ENCODE measurements around the gene PYCR2.
"Not testable (repeated sequence)": the region's sequence is repeated elsewhere in the genome, so short reads cannot be mapped to it uniquely, and the experiment has no call there.

PYCR2 gene

GRCh38 chr1:225941187-225941941 lies 17.3 kb upstream of the PYCR2 start, which contains the start of gene LEFTY2:
Gene LEFTY2, minus strand, starts transcription at chr1:225941220. Its CDS starts 80 bp downstream, at chr1:225941140.
- DNase-seq, result no peak

DNA sequence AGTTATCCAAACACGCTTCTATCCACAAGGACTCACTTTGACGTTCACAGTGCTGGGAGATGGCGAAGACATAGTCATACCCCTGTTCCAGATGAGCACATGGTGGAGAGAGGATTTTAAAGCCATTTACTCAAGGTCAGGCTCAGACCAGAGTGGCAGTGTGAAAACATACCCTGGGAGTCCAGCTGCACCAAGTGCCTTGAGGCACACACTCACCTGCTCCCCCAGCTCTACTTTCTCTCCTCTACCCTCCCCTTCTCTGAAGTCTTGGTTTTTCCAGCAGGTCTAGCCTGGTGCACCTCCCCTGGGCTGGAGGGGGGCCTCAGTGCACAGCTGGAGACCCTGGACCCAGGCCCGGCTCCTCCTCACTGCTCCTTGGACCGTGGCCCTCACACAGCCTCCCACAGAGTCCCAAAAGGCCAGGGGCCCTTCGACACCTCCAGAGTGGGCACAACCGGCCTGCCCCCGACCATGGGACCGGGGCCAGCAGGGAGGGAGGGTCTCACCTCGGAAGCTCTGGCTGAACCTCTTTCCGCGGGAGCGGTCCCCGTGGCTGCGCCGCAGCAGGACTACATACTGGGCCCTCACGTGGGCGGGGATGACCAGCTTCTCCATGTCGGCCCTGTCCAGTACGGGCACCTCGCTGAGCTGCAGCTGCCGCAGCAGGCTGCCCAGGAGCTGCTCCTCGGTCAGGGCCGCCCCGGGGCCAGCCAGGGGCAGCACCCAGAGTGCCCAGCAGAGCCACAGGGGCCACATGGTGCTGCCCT lies 16.5 kb upstream of the PYCR2 start:
- no peak for DNase-seq

DNA sequence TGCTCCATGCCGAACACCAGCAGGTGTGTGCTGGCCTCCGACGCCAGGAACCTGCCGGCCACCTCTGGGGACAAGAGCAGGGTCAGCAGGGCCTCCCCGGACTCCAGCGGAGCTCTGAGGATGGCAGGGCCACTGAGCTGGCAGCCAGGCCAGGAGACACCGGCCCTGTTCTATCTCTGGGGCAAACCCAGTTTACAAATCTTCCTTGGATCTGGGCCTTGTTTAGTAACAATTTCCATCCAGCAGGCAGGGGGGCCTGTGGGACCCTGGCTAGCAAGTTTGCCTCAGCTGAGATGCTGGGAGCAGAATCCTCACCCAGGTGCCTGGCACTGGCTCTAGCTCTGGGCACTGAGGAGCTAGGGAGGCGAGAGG lies 15.9 kb upstream of the PYCR2 start:
- DNase-seq, result not testable (repeated sequence)

DNA sequence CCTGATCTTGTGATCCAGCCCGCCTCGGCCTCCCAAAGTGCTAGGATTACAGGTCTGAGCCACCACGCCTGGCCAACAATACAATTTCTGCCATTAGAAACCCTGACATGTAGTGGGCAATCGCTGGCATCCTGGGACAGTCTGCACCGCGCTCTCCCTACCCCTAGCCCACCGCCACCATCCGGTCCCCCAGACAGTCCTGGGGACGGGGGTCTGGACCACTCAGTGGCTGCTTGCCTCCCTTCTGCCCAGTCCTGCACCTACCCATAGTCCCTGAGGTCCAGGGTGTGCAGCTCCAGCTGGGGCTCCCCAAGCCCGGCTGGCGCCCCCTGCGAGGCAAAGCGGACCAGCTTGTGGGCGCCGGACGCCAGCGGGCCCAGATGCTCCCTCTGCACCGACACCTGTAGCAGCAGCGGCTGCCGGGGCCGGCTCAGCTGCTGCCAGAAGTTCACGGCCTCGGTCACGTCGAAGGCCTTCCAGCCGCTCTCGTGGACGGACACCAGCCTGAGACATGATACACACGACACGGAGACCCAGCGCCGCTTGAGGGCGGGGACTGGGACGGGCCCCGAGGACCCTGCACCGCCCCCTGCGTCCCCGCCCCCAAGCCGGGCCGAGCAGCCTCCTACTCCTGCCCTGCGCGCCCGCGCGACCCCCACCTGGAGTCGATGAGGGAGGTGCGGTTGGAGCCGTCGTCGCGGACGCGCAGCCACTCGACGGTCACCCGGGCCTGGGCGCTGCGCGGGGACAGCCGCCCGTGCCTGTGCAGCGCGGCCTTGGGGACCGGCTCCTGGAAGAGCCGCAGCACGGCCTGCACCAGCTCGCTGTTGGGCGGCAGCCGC lies 15.3 kb upstream of the PYCR2 start:
- not testable (repeated sequence) for DNase-seq

GRCh38 chr1:225937048-225937968 lies 13.3 kb upstream of the PYCR2 start:
- DNase-seq, result no peak

GRCh38 chr1:225936523-225936922 lies 12.5 kb upstream of the PYCR2 start:
- DNase-seq, result no peak

- DNase-seq, result not testable (repeated sequence)
Measured at GRCh38 chr1:225936086-225936485, 12.0 kb upstream of the PYCR2 start.

DNA sequence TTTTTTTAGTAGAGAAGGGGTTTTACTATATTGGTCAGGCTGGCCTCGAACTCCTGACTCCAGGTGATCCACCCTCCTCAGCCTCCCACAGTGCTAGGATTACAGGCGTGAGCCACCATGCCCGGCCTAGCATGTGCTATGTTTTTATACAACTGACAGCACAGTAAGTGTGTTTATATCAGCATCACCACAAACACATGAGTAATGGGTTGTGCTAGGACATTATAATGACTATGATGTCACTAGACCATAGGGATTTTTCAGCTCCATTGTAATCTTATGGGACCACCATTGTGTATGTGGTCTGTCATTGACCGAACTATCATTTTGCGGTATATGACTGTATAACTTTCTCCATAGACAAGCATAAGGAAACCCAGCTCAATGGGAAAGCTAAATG lies 10.7 kb upstream of the PYCR2 start:
- DNase-seq, result no peak

GRCh38 chr1:225933072-225933471 lies 9.0 kb upstream of the PYCR2 start:
- DNase-seq, result no peak

DNA sequence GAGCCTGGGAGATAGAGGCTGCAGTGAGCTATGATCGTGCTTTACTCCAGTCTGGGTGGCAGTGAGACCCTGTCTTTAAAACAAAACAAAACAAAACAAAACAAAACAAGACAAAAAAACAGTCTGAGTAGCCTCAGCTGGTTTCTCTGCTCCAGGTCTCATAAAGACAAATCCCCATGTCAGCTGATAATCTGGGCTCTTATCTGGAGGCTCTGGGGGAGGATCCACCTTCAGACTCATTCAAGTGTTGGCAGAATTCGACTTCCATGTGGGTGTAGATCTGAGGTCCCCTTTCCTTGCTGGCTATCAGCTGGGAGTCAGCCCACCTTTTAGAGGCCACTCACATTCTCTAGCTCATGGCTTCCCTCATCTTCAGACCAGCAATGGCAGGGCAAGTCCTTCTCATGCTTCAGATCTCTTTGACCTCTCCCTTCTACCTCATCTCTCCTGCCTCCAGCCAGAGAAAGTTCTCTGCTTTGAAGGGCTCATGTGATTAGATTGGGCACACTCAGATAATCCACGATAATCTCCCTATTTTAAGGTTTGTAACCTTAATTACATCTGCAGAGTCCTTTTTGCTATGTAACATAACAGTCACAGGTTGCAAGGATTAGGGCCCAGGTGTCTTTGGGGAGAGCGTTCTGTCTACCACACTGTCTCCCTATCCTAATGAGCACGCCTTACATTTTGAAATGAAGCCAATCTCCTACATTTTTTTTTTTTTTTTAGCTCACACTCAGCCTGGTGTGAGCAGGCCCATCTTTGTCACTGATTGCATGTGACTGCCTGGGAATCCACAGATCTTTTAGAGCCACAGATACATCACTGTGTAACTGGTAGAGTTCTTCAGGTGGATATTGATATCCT lies 7.5 kb upstream of the PYCR2 start:
- no peak for DNase-seq

DNA sequence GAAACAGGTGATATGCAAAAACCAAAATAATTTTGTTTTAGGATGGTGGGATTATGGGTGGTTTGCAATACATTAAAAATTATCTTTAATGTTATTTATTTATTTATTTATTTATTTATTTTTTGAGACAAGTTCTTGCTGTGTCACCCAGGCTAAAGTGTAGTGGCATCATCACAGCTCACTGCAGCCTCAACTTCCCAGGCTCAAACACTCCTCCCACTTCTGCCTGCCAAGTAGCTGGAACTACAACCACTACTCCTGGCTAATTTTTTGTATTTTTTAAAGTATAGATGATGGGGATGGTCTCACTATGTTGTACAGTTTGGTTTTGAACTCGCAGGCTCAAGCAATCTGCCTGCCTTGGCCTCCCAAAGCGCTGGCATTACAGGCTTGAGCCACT lies 6.5 kb upstream of the PYCR2 start:
- no peak for DNase-seq

- DNase-seq, result not testable (repeated sequence)
Measured at GRCh38 chr1:225929462-225929861, 5.4 kb upstream of the PYCR2 start.

DNA sequence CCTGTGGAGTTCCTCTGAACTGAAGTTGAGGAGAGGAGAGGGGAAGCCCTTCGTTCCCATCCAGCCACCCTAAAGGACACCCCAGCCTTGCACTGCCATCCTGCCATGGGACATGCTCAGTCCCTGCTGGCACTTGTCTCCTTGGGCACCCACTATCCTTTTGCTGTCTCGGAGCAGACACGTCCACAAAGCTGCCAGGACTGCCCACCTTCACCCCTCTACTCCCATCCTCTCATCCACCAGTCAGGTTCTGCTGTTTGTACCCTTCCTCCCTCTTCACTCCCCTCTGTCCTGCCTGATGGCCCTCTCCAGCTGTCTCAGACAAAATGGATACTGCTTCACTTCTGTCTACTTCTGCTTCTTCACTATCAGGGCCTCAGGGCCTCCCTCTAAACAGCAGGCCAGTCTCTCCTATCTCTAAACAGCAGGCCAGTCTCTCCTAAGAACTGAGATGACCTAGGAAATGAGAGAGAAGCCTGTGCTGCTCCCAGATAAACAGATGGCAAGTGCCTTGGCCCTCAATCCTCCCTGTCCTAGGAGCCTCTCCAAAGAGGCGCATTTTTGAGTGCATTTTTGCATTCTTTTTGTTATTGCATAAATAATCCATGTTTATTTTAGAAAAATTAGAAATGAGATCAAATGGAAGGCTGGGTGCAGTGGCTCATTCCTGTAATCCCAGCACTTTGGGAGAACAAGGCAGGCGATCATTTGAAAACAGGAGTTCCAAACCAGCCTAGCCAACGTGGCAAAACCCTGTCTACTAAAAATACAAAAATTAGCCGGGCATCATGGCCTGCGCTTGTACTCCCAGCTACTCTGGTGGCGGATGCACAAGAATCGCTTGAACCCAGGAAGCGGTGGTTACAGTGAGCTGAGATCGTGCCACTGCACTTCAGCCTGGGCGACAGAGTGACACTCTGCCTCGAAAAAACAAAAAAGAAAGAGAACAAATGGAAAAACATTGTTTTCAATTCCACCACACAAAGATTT lies 4.4 kb upstream of the PYCR2 start:
- DNase-seq, result no peak

DNA sequence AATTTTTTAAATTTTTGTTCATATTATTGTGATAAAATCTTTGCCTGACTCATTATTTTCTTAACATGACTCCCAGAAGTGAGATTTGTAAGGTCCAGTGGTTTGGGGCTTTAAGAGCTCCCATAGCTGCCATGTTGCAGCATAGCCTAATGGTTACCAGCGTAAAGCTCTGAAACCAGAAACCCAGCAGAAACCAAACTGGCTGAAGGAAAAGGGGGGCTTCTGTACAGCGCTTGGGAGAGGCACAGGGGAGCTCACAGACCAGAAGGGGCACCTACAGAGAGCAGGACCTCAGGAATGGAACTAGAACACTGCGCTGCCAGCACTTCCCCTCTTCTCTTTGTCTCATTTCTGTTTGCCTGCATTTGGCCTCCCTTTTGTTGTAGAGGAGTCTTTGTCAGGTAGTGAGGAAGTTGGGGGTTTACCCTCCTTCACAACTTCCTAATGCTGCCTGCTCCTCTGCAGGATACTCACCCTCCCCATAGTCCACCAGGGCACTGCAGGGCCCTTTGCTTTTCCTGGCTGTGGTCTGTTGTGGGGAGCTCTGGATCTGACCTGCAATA lies 2.6 kb upstream of the PYCR2 start:
- no peak for DNase-seq

GRCh38 chr1:225923381-225923691 lies 714 bp downstream of the PYCR2 start:
- no peak for DNase-seq

DNA sequence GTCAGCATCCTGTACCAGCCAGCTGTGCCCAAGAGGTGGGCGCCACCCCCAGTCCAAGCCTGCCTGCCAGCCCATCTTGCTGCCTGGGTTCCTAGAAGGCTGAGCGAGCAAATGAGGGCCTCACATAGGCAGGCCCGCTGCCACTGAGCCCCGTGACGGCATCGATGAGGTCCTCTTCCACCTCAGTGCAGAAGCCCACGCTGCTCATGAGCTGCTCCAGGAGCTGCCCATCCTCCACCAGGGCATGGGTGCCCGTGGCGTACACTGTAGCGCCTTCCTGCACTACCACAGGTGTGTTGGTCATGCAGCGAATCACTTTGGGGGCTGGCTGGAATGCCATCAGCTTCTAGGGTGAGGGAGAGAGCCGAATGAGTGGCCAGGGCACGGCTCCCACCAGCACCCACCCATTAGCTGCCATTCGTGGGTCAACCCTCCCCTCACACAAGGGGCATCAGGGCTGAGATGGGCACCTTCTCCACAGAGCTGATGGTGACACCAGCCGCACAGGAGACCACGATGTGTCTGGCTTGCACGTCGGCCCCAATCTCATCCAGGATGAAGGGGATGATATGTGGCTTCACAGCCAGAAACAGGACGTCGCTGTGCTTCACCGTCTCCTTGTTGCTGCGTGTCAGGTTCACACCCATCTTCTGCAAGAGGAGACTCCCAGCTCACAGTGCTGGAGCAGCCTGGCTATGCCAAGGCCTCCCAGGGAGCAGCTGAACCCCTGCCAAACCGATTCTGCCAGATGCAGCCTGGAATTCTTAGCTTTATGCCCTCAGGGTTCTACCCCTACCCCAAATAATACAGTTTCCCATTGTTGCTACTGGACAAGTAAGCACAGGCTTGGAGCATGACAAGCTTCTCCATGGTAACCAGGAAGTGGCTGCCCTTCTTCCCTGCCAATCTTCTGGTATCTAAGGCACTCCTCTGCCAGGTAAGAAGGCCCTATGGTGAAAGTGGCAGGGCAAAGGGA lies 2.0 kb downstream of the PYCR2 start:
- no peak for DNase-seq

DNA sequence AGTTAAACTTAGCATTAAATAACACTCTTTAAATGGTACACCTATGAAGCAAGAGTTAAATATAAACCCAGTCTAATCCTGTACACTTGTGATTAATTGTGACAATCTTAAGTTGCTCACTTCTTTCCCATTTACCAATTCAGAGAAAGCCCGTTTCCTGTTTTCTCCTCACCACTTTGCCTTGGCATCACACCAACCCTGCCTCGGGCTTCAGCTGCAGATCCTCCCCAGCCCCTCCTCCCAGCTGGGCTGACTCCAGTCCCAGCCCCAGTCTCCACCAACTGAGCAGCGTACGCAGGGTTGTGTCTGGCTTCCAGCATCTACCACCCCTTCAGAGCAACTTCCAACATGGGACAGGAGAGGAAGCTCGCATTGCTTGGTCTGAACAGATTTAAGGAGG lies 4.1 kb downstream of the PYCR2 start:
- DNase-seq, result no peak

- no peak for DNase-seq
Measured at GRCh38 chr1:225918280-225918679, 5.8 kb downstream of the PYCR2 start.

DNA sequence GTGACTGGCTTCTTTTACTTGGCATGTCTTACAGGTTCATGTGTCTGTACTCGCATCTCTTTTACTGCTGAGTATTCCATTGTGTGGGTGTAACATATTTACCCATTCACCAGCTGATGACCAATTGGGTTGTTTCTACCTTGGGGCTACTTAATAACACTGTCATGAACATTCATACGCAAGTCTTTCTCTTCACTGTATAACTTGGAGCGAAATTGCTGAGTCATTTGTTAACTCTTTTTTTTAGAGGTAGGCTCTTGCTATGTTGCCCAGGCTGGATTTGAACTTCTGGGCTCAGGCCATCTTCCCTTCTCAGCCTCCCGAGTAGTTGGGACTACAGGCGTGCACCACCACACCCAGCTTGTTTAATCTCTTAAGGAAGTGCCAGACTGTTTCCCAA lies 6.5 kb downstream of the PYCR2 start:
- no peak for DNase-seq
